DMS 273 (cell line): ENCODE measurements around the gene DTX3L.
"Not testable (repeated sequence)": the region's sequence is repeated elsewhere in the genome, so short reads cannot be mapped to it uniquely, and the experiment has no call there.

Experiments
- DNase-seq: peaks from one replicate; lab custom pipeline; 2025; ENCODE audit not compliant: unreplicated experiment; lab: John Stamatoyannopoulos, UW

Gene DTX3L

GRCh38 chr3:122560680-122561079, 3.5 kb upstream of the DTX3L start:
- DNase-seq = peak; percentile 88

DNA sequence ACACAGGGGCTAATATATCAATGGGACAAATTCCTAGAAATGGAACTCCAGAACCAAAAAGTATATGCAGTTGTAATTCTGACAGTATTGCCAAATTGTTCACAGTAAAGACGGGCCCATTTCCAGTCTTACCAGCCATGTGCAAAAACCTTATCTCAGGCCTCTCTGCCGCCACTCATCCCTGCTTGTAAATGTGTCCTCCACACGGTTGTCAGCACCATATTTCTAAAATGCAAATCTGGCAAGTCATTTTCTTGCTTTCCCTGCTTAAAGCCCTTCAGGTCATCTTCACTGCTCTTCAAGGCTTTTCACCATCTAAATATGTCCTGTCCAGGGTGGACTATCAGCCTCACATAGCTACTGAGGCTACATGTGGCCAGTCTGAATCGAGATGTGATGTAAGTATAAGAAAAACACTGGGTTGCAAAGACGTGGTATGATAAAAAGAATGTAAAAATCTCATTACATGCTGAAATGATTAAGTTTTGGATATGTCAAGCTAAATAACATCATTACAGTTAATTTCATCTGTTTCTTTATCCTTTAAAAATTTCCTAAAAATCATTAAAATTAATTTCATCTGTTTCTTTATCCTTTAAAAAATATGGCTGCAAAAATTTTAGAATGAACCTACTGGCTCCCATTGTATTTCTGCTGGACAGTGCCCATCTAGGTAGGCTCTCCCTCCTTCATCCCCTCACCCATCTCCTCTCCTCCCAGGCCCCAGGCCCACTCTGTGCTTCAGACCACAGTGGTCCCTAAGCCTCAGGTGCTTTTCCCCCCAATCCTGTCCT, 1.0 kb upstream of the DTX3L start:
- no peak for DNase-seq

DNA sequence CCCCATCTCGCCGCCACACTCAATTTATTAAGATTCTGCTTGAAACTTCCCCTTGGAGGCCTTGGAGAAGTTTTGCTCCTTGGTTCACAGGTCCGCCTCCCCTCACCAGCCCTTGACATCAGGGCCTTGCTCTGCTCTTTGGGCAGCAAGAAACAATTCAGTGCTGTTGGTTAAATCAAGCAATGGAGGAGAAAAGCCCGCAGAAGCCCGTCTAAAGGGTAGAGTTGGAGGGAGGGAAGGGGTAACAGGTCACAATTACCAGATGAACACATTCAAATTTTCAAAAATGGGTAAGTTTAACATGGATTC, 467 bp upstream of the DTX3L start:
- DNase-seq = peak; percentile 47

DNA sequence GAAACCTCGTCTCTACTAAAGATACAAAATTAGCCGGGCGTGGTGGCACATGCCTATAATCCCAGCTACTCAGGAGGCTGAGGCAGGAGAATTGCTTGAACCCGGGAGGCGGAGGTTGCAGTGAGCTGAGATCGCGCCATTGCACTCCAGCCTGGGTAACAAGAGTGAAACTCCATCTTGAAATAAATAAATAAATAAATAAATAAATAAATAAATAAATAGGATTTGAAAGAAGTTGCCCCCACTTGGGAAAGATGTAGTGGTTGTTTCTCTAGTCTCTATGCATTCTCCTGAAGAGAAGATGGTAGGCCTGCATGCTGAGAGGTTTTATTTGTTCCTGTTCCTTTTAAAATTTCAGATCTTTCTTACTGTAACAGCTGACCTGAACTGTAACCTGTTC, 4.0 kb downstream of the DTX3L start:
- not testable (repeated sequence) for DNase-seq

DNA sequence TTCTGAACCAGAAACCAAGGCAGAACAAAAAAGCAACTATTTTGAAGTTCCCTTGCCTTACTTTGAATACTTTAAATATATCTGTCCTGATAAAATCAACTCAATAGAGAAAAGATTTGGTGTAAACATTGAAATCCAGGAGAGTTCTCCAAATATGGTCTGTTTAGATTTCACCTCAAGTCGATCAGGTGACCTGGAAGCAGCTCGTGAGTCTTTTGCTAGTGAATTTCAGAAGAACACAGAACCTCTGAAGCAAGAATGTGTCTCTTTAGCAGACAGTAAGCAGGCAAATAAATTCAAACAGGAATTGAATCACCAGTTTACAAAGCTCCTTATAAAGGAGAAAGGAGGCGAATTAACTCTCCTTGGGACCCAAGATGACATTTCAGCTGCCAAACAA, 4.6 kb downstream of the DTX3L start:
- no peak for DNase-seq

DNA sequence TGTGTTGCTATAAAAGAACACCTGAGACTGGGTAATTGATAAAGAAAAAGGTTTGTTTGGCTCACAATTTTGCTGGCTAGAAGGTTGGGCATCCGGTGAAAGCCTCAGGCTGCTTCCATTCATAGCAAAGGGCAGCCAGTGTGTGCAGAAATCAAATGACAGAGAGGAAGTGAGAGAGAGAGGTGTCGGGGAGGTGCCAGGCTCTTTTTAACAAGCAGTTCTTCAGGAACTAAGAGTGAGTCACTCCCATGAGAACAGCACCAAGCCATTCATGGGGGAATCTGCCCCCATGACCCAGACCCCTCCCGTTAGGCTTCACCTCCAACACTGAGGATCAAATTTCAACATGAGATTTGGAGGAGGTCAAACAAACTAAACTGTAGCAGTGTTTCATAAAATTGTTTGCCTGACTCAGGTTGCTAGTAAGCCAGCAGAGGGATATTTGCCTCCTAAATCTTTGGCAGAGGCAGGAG, 8.8 kb downstream of the DTX3L start:
- peak; percentile 38 for DNase-seq

GRCh38 chr3:122576174-122576940, 12.2 kb downstream of the DTX3L start:
- DNase-seq = no peak

DNA sequence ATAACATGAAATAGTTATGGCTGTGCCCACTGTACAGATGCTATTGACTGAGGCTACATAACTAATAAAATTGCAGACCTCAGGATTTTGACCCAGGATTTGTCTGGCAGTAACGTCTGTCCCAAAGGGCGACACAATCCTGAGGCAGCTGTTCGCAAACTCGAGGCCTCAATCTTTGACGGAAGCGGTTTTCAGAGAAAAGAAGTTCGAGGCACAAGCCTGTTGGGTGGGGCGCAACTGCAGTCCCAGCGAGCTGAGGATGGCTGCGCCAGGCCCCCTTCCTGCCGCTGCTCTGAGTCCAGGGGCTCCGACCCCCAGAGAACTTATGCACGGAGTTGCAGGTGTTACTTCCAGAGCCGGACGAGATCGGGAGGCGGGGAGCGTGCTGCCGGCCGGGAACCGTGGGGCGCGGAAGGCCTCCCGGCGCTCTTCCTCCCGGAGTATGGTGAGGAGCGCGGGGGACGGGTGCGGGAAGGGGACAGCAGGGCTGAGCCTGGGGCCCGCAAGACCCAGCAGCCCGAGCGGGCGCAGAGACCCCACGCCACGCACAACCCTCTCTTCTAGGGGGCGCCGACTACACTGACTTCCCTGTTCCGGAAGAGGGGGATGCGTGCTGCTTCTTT, 13.4 kb downstream of the DTX3L start, which contains the start of gene PARP15:
TSS of gene PARP15 (plus strand) at position 242 of the 623 bp plus-strand sequence. CDS start at position 260, 18 bp downstream.
- DNase-seq = no peak

GRCh38 chr3:122578069-122578740, 14.1 kb downstream of the DTX3L start:
- no peak for DNase-seq

DNA sequence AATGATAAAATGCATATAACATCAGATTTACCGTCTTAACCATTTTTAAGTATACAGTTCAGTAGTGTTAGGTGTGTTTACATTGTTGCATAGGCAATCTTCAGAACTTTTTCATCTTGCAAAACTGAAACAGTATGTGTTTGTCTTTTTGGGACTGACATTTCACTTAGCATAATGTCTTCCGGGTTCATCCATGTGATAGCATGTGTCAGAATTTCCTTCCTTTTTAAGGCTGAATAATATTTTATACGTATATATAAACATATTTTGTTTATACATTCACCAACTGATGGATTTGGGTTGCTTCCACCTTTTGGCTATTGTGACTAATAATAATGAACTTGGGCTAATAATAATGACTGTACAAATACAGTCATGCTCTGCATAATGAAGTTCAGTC, 16.3 kb downstream of the DTX3L start:
- no peak for DNase-seq

DNA sequence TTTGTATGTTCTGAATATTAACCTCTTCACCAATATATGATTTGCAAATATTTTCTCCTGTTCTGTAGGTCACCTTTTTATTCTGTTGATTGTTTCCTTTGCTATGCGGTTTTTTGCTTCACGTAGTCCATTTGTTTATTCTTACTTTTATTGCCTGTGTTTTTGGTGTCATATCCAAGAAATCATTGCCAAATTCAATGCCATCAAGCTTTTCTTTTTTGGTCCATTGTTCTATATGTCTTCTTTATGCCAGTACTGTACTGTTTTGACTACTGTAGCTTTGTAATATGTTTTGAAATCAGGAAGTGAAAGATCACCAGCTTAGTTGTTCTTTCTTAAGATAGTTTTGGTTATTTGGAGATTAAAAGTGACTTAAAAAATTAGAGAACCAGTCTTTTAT, 17.5 kb downstream of the DTX3L start:
- no peak for DNase-seq

- no peak for DNase-seq
Measured at GRCh38 chr3:122582390-122582789, 18.3 kb downstream of the DTX3L start.

GRCh38 chr3:122586098-122586497, 22.0 kb downstream of the DTX3L start:
- DNase-seq = no peak

GRCh38 chr3:122586773-122587485, 22.8 kb downstream of the DTX3L start:
- DNase-seq = no peak

DNA sequence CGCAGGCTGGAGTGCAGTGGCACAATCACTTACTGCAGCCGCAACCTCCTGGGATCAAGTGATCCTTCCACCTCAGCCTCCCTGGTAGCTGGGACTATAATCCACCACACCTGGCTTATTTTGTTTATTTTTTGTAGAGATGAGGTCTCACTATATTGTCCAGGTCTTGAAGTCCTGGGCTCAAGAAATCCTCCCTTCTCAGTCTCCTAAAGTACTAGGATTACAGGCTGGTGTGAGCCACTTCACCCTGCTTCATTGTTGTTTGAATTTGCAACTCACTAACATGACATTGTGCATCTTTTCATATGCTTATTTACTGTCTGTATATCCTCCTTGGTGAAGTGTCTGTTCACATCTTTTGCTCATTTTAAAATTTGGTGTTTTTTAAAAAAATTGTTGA, 23.4 kb downstream of the DTX3L start:
- DNase-seq = no peak

GRCh38 chr3:122589297-122589696, 25.2 kb downstream of the DTX3L start:
- no peak for DNase-seq

DNA sequence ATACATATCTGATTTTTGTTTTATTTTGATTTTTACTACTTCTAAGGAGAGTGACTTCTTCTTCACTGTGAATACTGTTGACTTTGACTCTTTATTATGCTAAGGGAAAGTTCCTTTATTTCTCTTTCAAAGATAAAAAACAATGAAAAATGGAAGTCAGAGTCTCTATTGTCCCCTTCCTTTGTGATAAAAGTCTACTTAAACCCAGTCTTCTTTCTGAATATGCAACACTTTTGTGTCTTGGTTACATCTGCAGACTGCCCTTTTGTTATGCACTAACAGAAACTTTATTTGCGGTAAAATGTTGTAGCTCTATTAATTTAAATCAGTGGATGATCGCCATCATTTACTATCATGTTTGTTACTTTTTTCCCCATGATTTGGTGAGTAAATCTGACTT, 26.5 kb downstream of the DTX3L start:
- no peak for DNase-seq

DNA sequence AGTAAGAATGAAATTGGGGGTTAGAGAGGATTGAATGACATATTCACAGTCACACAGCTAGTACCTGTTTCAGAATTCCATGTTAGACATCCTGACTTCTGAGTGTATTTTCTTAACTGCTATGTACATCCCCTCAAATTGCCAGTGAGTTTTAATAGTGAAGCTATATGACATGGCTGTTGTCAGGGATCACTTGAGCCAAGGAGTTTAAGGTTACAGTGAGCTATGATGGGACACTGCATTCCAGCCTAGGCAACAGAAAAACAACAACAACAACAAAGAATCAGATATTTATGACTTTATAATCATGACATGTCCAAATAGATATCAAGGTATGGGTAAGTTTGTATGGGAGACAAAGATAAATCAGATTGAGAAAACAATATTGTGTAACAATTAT, 29.9 kb downstream of the DTX3L start:
- DNase-seq = no peak

DNA sequence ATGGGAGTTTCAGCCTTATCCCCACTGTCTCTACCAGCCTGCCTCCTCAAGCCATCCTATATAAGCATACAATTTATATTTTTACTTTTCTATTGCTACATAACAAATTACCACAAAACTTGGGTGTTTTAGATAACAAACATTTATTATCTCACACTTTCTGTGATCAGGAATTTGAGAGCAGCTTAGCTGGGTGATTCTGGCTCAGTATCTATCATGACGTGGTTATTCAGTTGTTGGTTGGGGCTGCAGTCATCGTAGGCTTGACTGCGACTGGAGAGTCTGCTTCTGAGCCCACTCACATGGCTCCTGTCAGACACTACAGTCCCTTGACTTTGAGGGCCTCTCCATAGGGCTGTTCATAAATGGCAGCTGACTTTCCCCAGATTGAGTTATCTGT, 34.0 kb downstream of the DTX3L start:
- no peak for DNase-seq

DNA sequence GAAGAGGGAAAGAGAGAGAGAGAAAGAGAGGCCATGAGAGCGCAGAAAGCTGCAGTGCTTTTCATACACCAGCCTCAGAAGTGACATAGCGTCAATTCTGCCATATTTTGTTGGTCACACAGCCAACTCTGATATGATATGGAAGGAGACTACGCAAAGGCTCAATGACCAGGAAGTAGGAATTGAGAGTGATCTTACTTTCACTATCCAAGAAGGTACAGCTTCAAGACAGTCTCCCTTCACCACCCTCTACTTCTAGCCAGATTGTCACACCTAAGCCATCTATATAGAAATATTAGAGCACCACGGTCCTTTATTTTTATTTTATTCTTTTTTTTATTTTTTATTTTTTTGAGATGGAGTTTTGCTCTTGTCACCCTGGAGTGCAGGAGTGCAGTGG, 34.4 kb downstream of the DTX3L start:
- no peak for DNase-seq
